ENCODE measurements around the gene DRD4. TPM values are rescaled to one million over a fixed set of nuclear protein-coding genes. Genes with fewer than 3 reads are reported as not detected.
A peak's percentile ranks its signal among the peaks of the same experiment; 100 is the strongest.

The DRD4 gene
- total and polyA plus RNA-seq, 7 experiments from 2014 or later: 0.27 to 1.9 (median 0.75) TPM; not detected in 2

GRCh38 chr11:630871-631270 is 6.2 kb upstream of the DRD4 start:
- Mint-ChIP-seq H3K4me3 (no peak overlapping the region), H3K27me3 (peaks cover 21 to 31% (median 23%) of the 10 kb centered on the region in 5 donors), H3K4me1 (peaks cover 17 to 23% (median 20%) of the 10 kb centered on the region in 7 donors), H3K9me3 (peaks cover 0 to 5% (median 0%) of the 10 kb centered on the region in 11 donors), H3K36me3 (peaks cover 0 to 5% (median 0%) of the 10 kb centered on the region in 5 donors), H3K27ac (no peak overlapping the region)
- H3K4me1 ChIP-seq (ENCODE audit: control insufficient read depth in 2 of 2, insufficient read depth in 2 of 2, low read length in 2 of 2): peaks cover 0 to 7% of the 10 kb centered on the region in 2 donors
- POLR2A ChIA-PET: interaction anchor here (1.4 kb wide), 1 partner anchor 15 kb away, joined by 3 read pairs; the partner anchor contains the start of gene IRF7
- ATAC-seq (no peak), DNase-seq (no peak)
- no peak overlapping the region for H3K4me3 ChIP-seq (ENCODE audit: low read length)
- H3K27ac ChIP-seq (ENCODE audit: low read depth, low read length): no peak overlapping the region
- no peaks in the 10 kb centered on the region for H3K27me3 ChIP-seq (ENCODE audit: control insufficient read depth in 2 of 2, insufficient read depth in 2 of 2, low read length in 2 of 2)
- H3K9me3 ChIP-seq (ENCODE audit: control insufficient read depth in 2 of 3, low read length in 3 of 3): no peaks in the 10 kb centered on the region
- intact Hi-C loops (cut with micrococcal nuclease): no loop called here
- H3K36me3 ChIP-seq (ENCODE audit: control insufficient read depth in 2 of 3, insufficient read depth in 3 of 3, low read length in 3 of 3): no peaks in the 10 kb centered on the region
- CTCF ChIA-PET: no interaction called here

- Mint-ChIP-seq H3K27me3 (peaks cover 11 to 36% (median 22%) of the 10 kb centered on the region in 5 donors), H3K36me3 (peaks cover 0 to 2% (median 0%) of the 10 kb centered on the region in 5 donors), H3K4me1 (peaks cover 7 to 18% (median 13%) of the 10 kb centered on the region in 7 donors), H3K27ac (peak overlapping the region in 1 of 9 donors; percentile 77), H3K4me3 (peak overlapping the region in 7 of 10 donors; percentile 14 to 81 (median 34)), H3K9me3 (no peaks in the 10 kb centered on the region)
- no peak for ATAC-seq
- H3K36me3 ChIP-seq (ENCODE audit: control insufficient read depth in 2 of 3, insufficient read depth in 3 of 3, low read length in 3 of 3): no peaks in the 10 kb centered on the region
- no peak overlapping the region for H3K27ac ChIP-seq (ENCODE audit: low read depth, low read length)
- intact Hi-C loops (cut with micrococcal nuclease): no loop called here
- POLR2A ChIA-PET: interaction anchor here (0.8 kb wide), 1 partner anchor 50 kb away, joined by 4 read pairs; no protein-coding TSS in a partner anchor
- no peak for DNase-seq
- H3K4me3 ChIP-seq (ENCODE audit: low read length): no peak overlapping the region
- CTCF ChIA-PET: no interaction called here
- peaks cover 6 to 16% of the 10 kb centered on the region in 2 donors for H3K27me3 ChIP-seq (ENCODE audit: control insufficient read depth in 2 of 2, insufficient read depth in 2 of 2, low read length in 2 of 2)
- H3K9me3 ChIP-seq (ENCODE audit: control insufficient read depth in 2 of 3, low read length in 3 of 3): no peaks in the 10 kb centered on the region
- H3K4me1 ChIP-seq (ENCODE audit: control insufficient read depth in 2 of 2, insufficient read depth in 2 of 2, low read length in 2 of 2): no peaks in the 10 kb centered on the region
Observed at GRCh38 chr11:635945-636510, 1.0 kb upstream of the DRD4 start.

- Histone ChIP-seq H3K4me3 (ENCODE audit: low read length) (no peak overlapping the region), H3K27me3 (ENCODE audit: control insufficient read depth in 2 of 2, insufficient read depth in 2 of 2, low read length in 2 of 2) (peaks cover 6 to 16% of the 10 kb centered on the region in 2 donors), H3K9me3 (ENCODE audit: control insufficient read depth in 2 of 3, low read length in 3 of 3) (no peaks in the 10 kb centered on the region), H3K4me1 (ENCODE audit: control insufficient read depth in 2 of 2, insufficient read depth in 2 of 2, low read length in 2 of 2) (no peaks in the 10 kb centered on the region), H3K36me3 (ENCODE audit: control insufficient read depth in 2 of 3, insufficient read depth in 3 of 3, low read length in 3 of 3) (no peaks in the 10 kb centered on the region), H3K27ac (ENCODE audit: low read depth, low read length) (no peak overlapping the region)
- peaks cover 7 to 18% (median 13%) of the 10 kb centered on the region in 7 donors for H3K4me1 Mint-ChIP-seq
- peak overlapping the region in 9 of 10 donors; percentile 20 to 81 (median 41) for H3K4me3 Mint-ChIP-seq
- ATAC-seq (no peak), DNase-seq (no peak)
- POLR2A ChIA-PET: interaction anchor here (0.7 kb wide), 1 partner anchor 112 kb away, joined by 3 read pairs; no protein-coding TSS in a partner anchor
- CTCF ChIA-PET: interaction anchor here (0.6 kb wide), 1 partner anchor 33 kb away, joined by 3 read pairs; no protein-coding TSS in a partner anchor
- H3K27me3 Mint-ChIP-seq: peaks cover 11 to 36% (median 22%) of the 10 kb centered on the region in 5 donors
- no peak overlapping the region for H3K27ac Mint-ChIP-seq
- intact Hi-C loops (cut with micrococcal nuclease): no loop called here
- H3K9me3 Mint-ChIP-seq: no peaks in the 10 kb centered on the region
- peaks cover 0 to 2% (median 0%) of the 10 kb centered on the region in 5 donors for H3K36me3 Mint-ChIP-seq
Observed at GRCh38 chr11:637333-637592, 194 bp downstream of the DRD4 start.

GRCh38 chr11:637593-638521 is 788 bp downstream of the DRD4 start:
- DNase-seq (no peak), ATAC-seq (no peak)
- H3K4me1 Mint-ChIP-seq: peaks cover 7 to 18% (median 16%) of the 10 kb centered on the region in 7 donors
- no peaks in the 10 kb centered on the region for H3K4me1 ChIP-seq (ENCODE audit: control insufficient read depth in 2 of 2, insufficient read depth in 2 of 2, low read length in 2 of 2)
- peaks cover 0 to 5% (median 0%) of the 10 kb centered on the region in 5 donors for H3K36me3 Mint-ChIP-seq
- H3K27me3 Mint-ChIP-seq: peaks cover 11 to 36% (median 22%) of the 10 kb centered on the region in 5 donors
- no peaks in the 10 kb centered on the region for H3K9me3 Mint-ChIP-seq
- H3K4me3 ChIP-seq (ENCODE audit: low read length): no peak overlapping the region
- no peaks in the 10 kb centered on the region for H3K36me3 ChIP-seq (ENCODE audit: control insufficient read depth in 2 of 3, insufficient read depth in 3 of 3, low read length in 3 of 3)
- H3K27ac Mint-ChIP-seq: no peak overlapping the region
- H3K9me3 ChIP-seq (ENCODE audit: control insufficient read depth in 2 of 3, low read length in 3 of 3): no peaks in the 10 kb centered on the region
- no peak overlapping the region for H3K27ac ChIP-seq (ENCODE audit: low read depth, low read length)
- H3K27me3 ChIP-seq (ENCODE audit: control insufficient read depth in 2 of 2, insufficient read depth in 2 of 2, low read length in 2 of 2): peaks cover 6 to 16% of the 10 kb centered on the region in 2 donors
- peak overlapping the region; percentile 30 to 81 (median 52) for H3K4me3 Mint-ChIP-seq
- POLR2A ChIA-PET: interaction anchor here (0.5 to 1.2 kb wide), 3 partner anchors 112 to 141 kb away, joined by 3 to 4 read pairs (median 3); no protein-coding TSS in a partner anchor
- intact Hi-C loops (cut with micrococcal nuclease): no loop called here
- CTCF ChIA-PET: interaction anchor here (0.6 kb wide), 1 partner anchor 32 kb away, joined by 3 read pairs; no protein-coding TSS in a partner anchor

- peak overlapping the region in 2 of 9 donors; percentile 19 to 29 for H3K27ac Mint-ChIP-seq
Observed at GRCh38 chr11:638631-639331, 1.7 kb downstream of the DRD4 start.

GRCh38 chr11:639332-639955 is 2.4 kb downstream of the DRD4 start:
- H3K9me3 Mint-ChIP-seq: no peaks in the 10 kb centered on the region
- Histone ChIP-seq H3K9me3 (ENCODE audit: control insufficient read depth in 2 of 3, low read length in 3 of 3) (no peaks in the 10 kb centered on the region), H3K4me3 (ENCODE audit: low read length) (no peak overlapping the region), H3K4me1 (ENCODE audit: control insufficient read depth in 2 of 2, insufficient read depth in 2 of 2, low read length in 2 of 2) (no peaks in the 10 kb centered on the region), H3K27ac (ENCODE audit: low read depth, low read length) (no peak overlapping the region), H3K36me3 (ENCODE audit: control insufficient read depth in 2 of 3, insufficient read depth in 3 of 3, low read length in 3 of 3) (peaks cover 0 to 13% (median 3%) of the 10 kb centered on the region in 3 experiments), H3K27me3 (ENCODE audit: control insufficient read depth in 2 of 2, insufficient read depth in 2 of 2, low read length in 2 of 2) (peaks cover 6 to 16% of the 10 kb centered on the region in 2 donors)
- peaks cover 7 to 18% (median 16%) of the 10 kb centered on the region in 7 donors for H3K4me1 Mint-ChIP-seq
- DNase-seq (no peak), ATAC-seq (peak; percentile 3)
- H3K36me3 Mint-ChIP-seq: peaks cover 0 to 5% (median 0%) of the 10 kb centered on the region in 5 donors
- POLR2A ChIA-PET: no interaction called here
- H3K4me3 Mint-ChIP-seq: peak overlapping the region in 3 of 10 donors; percentile 32 to 89 (median 64)
- peaks cover 11 to 36% (median 22%) of the 10 kb centered on the region in 5 donors for H3K27me3 Mint-ChIP-seq
- intact Hi-C loops (cut with micrococcal nuclease): no loop called here
- CTCF ChIA-PET: no interaction called here
- H3K27ac Mint-ChIP-seq: no peak overlapping the region

More at GRCh38 chr11:638631-639331, 1.7 kb downstream of the DRD4 start:
- H3K4me1 Mint-ChIP-seq: peaks cover 7 to 18% (median 16%) of the 10 kb centered on the region in 7 donors
- peaks cover 0 to 5% (median 0%) of the 10 kb centered on the region in 5 donors for H3K36me3 Mint-ChIP-seq
- Histone ChIP-seq H3K4me1 (ENCODE audit: control insufficient read depth in 2 of 2, insufficient read depth in 2 of 2, low read length in 2 of 2) (no peaks in the 10 kb centered on the region), H3K36me3 (ENCODE audit: control insufficient read depth in 2 of 3, insufficient read depth in 3 of 3, low read length in 3 of 3) (peaks cover 0 to 6% (median 2%) of the 10 kb centered on the region in 3 experiments), H3K27me3 (ENCODE audit: control insufficient read depth in 2 of 2, insufficient read depth in 2 of 2, low read length in 2 of 2) (peaks cover 6 to 16% of the 10 kb centered on the region in 2 donors), H3K27ac (ENCODE audit: low read depth, low read length) (no peak overlapping the region), H3K4me3 (ENCODE audit: low read length) (no peak overlapping the region), H3K9me3 (ENCODE audit: control insufficient read depth in 2 of 3, low read length in 3 of 3) (no peaks in the 10 kb centered on the region)
- no peak for ATAC-seq
- H3K27me3 Mint-ChIP-seq: peaks cover 11 to 36% (median 22%) of the 10 kb centered on the region in 5 donors
- CTCF ChIA-PET: no interaction called here
- POLR2A ChIA-PET: interaction anchor here (1.2 kb wide), 1 partner anchor 137 kb away, joined by 4 read pairs; no protein-coding TSS in a partner anchor
- intact Hi-C loops (cut with micrococcal nuclease): no loop called here
- H3K9me3 Mint-ChIP-seq: no peaks in the 10 kb centered on the region
- peak overlapping the region in 9 of 10 donors; percentile 32 to 72 (median 47) for H3K4me3 Mint-ChIP-seq
- no peak for DNase-seq
